Measurements from ENCODE around the gene PGM5. TPM values are rescaled to one million over a fixed set of nuclear protein-coding genes. Genes with fewer than 3 reads are reported as not detected.

PGM5 gene
- total RNA-seq, 8 experiments from 2014 or later = 0.35 to 2.4 (median 0.67) TPM; not detected in 1

- no peak overlapping the region for H3K4me3 ChIP-seq
- ATAC-seq (replicated peaks in 6 of 8) = no peak
- in situ Hi-C loops (cut with MboI; ENCODE audit: low pct_unique_long_range_greater_than_20kb in 2 of 9, low sequenced_read_pairs in 9 of 9, unreplicated experiment in 9 of 9) = no loop called here
- peaks cover 4 to 15% of the 10 kb centered on the region in 2 donors for H3K4me1 ChIP-seq (replicated peaks in 1 of 2)
- no peak overlapping the region for H3K27ac ChIP-seq
Observed at GRCh38 chr9:68496356-68496755, 139.9 kb downstream of the PGM5 start.

- H3K27ac ChIP-seq = no peak overlapping the region
- in situ Hi-C loops (cut with MboI; ENCODE audit: low pct_unique_long_range_greater_than_20kb in 2 of 9, low sequenced_read_pairs in 9 of 9, unreplicated experiment in 9 of 9) = no loop called here
- peaks cover 4 to 16% of the 10 kb centered on the region in 2 donors for H3K4me1 ChIP-seq (replicated peaks in 1 of 2)
- ATAC-seq (replicated peaks in 6 of 8) = no peak
- no peak overlapping the region for H3K4me3 ChIP-seq
- WGBS, 10 experiments = 71 to 100% (median 100%) methylated on average over 1 of the region's 1 CpG; no CpG with 5 or more reads in 7 of the 10 experiments
Observed at GRCh38 chr9:68497629-68498028, 141.2 kb downstream of the PGM5 start.

GRCh38 chr9:68498816-68499215 lies 142.4 kb downstream of the PGM5 start:
- peaks cover 4 to 13% of the 10 kb centered on the region in 2 donors for H3K4me1 ChIP-seq (replicated peaks in 1 of 2)
- WGBS, 10 experiments = 43 to 100% (median 83%) methylated on average over 1 to 2 of the region's 2 CpGs; no CpG with 5 or more reads in 4 of the 10 experiments
- no peak overlapping the region for H3K27ac ChIP-seq
- no peak overlapping the region for H3K4me3 ChIP-seq
- in situ Hi-C loops (cut with MboI; ENCODE audit: low pct_unique_long_range_greater_than_20kb in 2 of 9, low sequenced_read_pairs in 9 of 9, unreplicated experiment in 9 of 9) = no loop called here
- ATAC-seq (replicated peaks in 6 of 8) = no peak

GRCh38 chr9:68500457-68501381 lies 144.3 kb downstream of the PGM5 start:
- Histone ChIP-seq H3K4me1 (replicated peaks in 1 of 2) (peaks cover 0 to 11% of the 10 kb centered on the region in 2 donors), H3K4me3 (no peak overlapping the region), H3K27ac (no peak overlapping the region)
- ATAC-seq (replicated peaks in 6 of 8) = peak; percentile 23 to 93 (median 80)
- 14 to 83% (median 49%) methylated on average over 3 to 8 of the region's 9 CpGs for WGBS, 10 experiments
- in situ Hi-C loops (cut with MboI; ENCODE audit: low pct_unique_long_range_greater_than_20kb in 2 of 9, low sequenced_read_pairs in 9 of 9, unreplicated experiment in 9 of 9) = no loop called here

- H3K4me3 ChIP-seq = no peak overlapping the region
- ATAC-seq (replicated peaks in 6 of 8) = no peak
- peaks cover 0 to 11% of the 10 kb centered on the region in 2 donors for H3K4me1 ChIP-seq (replicated peaks in 1 of 2)
- H3K27ac ChIP-seq = no peak overlapping the region
- in situ Hi-C loops (cut with MboI; ENCODE audit: low pct_unique_long_range_greater_than_20kb in 2 of 9, low sequenced_read_pairs in 9 of 9, unreplicated experiment in 9 of 9) = no loop called here
- 0 to 100% (median 56%) methylated on average over 1 to 4 of the region's 4 CpGs for WGBS, 10 experiments
Observed at GRCh38 chr9:68502279-68502678, 145.9 kb downstream of the PGM5 start.

- ATAC-seq (replicated peaks in 6 of 8) = no peak
- H3K4me3 ChIP-seq = no peak overlapping the region
- peaks cover 0 to 22% of the 10 kb centered on the region in 2 donors for H3K4me1 ChIP-seq (replicated peaks in 1 of 2)
- 60 to 100% (median 92%) methylated on average over 1 to 4 of the region's 4 CpGs; no CpG with 5 or more reads in 1 of the 10 experiments for WGBS, 10 experiments
- in situ Hi-C loops (cut with MboI; ENCODE audit: low pct_unique_long_range_greater_than_20kb in 2 of 9, low sequenced_read_pairs in 9 of 9, unreplicated experiment in 9 of 9) = no loop called here
- no peak overlapping the region for H3K27ac ChIP-seq
Observed at GRCh38 chr9:68505681-68506409, 149.4 kb downstream of the PGM5 start.

- in situ Hi-C loops (cut with MboI; ENCODE audit: low pct_unique_long_range_greater_than_20kb in 2 of 9, low sequenced_read_pairs in 9 of 9, unreplicated experiment in 9 of 9) = no loop called here
- ATAC-seq (replicated peaks in 6 of 8) = no peak
- 50 to 100% (median 83%) methylated on average over 1 of the region's 1 CpG; no CpG with 5 or more reads in 2 of the 10 experiments for WGBS, 10 experiments
- Histone ChIP-seq H3K27ac (no peak overlapping the region), H3K4me1 (replicated peaks in 1 of 2) (peaks cover 0 to 15% of the 10 kb centered on the region in 2 donors), H3K4me3 (no peak overlapping the region)
Observed at GRCh38 chr9:68506551-68506950, 150.1 kb downstream of the PGM5 start.

- peak in 2 of 8 experiments; percentile 45 to 48 for ATAC-seq (replicated peaks in 6 of 8)
- Histone ChIP-seq H3K4me1 (replicated peaks in 1 of 2) (peaks cover 0 to 15% of the 10 kb centered on the region in 2 donors), H3K27ac (no peak overlapping the region), H3K4me3 (no peak overlapping the region)
- WGBS, 10 experiments = 11 to 85% (median 49%) methylated on average over 3 to 7 of the region's 7 CpGs
- in situ Hi-C loops (cut with MboI; ENCODE audit: low pct_unique_long_range_greater_than_20kb in 2 of 9, low sequenced_read_pairs in 9 of 9, unreplicated experiment in 9 of 9) = no loop called here
Observed at GRCh38 chr9:68507130-68507805, 150.9 kb downstream of the PGM5 start.

GRCh38 chr9:68507806-68508145 lies 151.4 kb downstream of the PGM5 start:
- H3K4me3 ChIP-seq = no peak overlapping the region
- H3K27ac ChIP-seq = no peak overlapping the region
- in situ Hi-C loops (cut with MboI; ENCODE audit: low pct_unique_long_range_greater_than_20kb in 2 of 9, low sequenced_read_pairs in 9 of 9, unreplicated experiment in 9 of 9) = no loop called here
- ATAC-seq (replicated peaks in 6 of 8) = peak in 1 of 8 experiments; percentile 30
- H3K4me1 ChIP-seq (replicated peaks in 1 of 2) = peaks cover 0 to 15% of the 10 kb centered on the region in 2 donors
- WGBS, 10 experiments = 20 to 100% (median 85%) methylated on average over 1 to 2 of the region's 2 CpGs

GRCh38 chr9:68508547-68508946 lies 152.1 kb downstream of the PGM5 start:
- Histone ChIP-seq H3K4me3 (no peak overlapping the region), H3K4me1 (replicated peaks in 1 of 2) (peaks cover 0 to 15% of the 10 kb centered on the region in 2 donors), H3K27ac (peak overlapping the region in 1 of 2 donors; percentile 69)
- in situ Hi-C loops (cut with MboI; ENCODE audit: low pct_unique_long_range_greater_than_20kb in 2 of 9, low sequenced_read_pairs in 9 of 9, unreplicated experiment in 9 of 9) = no loop called here
- ATAC-seq (replicated peaks in 6 of 8) = peak in 3 of 8 experiments; percentile 15 to 59 (median 38)
- WGBS, 10 experiments = 14 to 80% (median 56%) methylated on average over 1 to 2 of the region's 2 CpGs; no CpG with 5 or more reads in 2 of the 10 experiments

- in situ Hi-C loops (cut with MboI; ENCODE audit: low pct_unique_long_range_greater_than_20kb in 2 of 9, low sequenced_read_pairs in 9 of 9, unreplicated experiment in 9 of 9) = no loop called here
- Histone ChIP-seq H3K4me1 (replicated peaks in 1 of 2) (peaks cover 0 to 15% of the 10 kb centered on the region in 2 donors), H3K27ac (no peak overlapping the region), H3K4me3 (no peak overlapping the region)
- ATAC-seq (replicated peaks in 6 of 8) = peak in 1 of 8 experiments; percentile 63
Observed at GRCh38 chr9:68509689-68510088, 153.3 kb downstream of the PGM5 start.

- in situ Hi-C loops (cut with MboI; ENCODE audit: low pct_unique_long_range_greater_than_20kb in 2 of 9, low sequenced_read_pairs in 9 of 9, unreplicated experiment in 9 of 9) = no loop called here
- peaks cover 0 to 14% of the 10 kb centered on the region in 2 donors for H3K4me1 ChIP-seq (replicated peaks in 1 of 2)
- 0 to 83% (median 50%) methylated on average over 2 to 3 of the region's 3 CpGs; no CpG with 5 or more reads in 1 of the 10 experiments for WGBS, 10 experiments
- no peak overlapping the region for H3K4me3 ChIP-seq
- H3K27ac ChIP-seq = no peak overlapping the region
- ATAC-seq (replicated peaks in 6 of 8) = no peak
Observed at GRCh38 chr9:68513385-68513784, 157.0 kb downstream of the PGM5 start.

GRCh38 chr9:68513981-68514380 lies 157.6 kb downstream of the PGM5 start:
- no peak for ATAC-seq (replicated peaks in 6 of 8)
- Histone ChIP-seq H3K4me3 (no peak overlapping the region), H3K27ac (no peak overlapping the region), H3K4me1 (replicated peaks in 1 of 2) (peaks cover 0 to 8% of the 10 kb centered on the region in 2 donors)
- 38 to 100% (median 79%) methylated on average over 1 to 3 of the region's 4 CpGs; no CpG with 5 or more reads in 2 of the 10 experiments for WGBS, 10 experiments
- in situ Hi-C loops (cut with MboI; ENCODE audit: low pct_unique_long_range_greater_than_20kb in 2 of 9, low sequenced_read_pairs in 9 of 9, unreplicated experiment in 9 of 9) = no loop called here

Data from motor neuron (in vitro differentiated cells).